NCI-H774 (cell line): Measurements from ENCODE around the gene GNPTAB.
"Not testable (repeated sequence)": the region's sequence is repeated elsewhere in the genome, so short reads cannot be mapped to it uniquely, and the experiment has no call there.

Source experiments
- DNase-seq: peaks from one replicate; lab custom pipeline; 2025; lab: John Stamatoyannopoulos, UW

Gene GNPTAB

DNA sequence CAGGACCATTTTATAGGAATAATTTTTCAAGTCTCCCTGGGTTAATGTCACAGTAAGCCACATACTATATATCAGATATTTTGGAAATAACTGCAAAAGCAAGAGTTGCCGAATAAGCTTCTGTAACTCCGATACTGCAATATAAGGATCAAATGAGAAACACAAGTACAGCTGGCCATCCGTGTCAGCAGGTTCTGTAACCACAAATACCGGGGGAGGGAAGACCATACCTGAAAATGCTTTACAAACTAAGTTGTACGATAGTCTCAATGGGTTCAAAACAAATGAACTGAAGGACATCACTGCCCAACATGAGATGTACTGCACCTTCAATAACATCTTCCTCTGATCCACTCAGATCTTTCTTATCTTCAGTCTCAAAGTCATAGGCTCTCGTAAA is 93.3 kb downstream of the GNPTAB start:
- no peak for DNase-seq

GRCh38 chr12:101734482-101734881 is 96.3 kb downstream of the GNPTAB start:
- not testable (repeated sequence) for DNase-seq

GRCh38 chr12:101733166-101733565 is 97.6 kb downstream of the GNPTAB start:
- DNase-seq: no peak

- no peak for DNase-seq
These were observed 98.4 kb downstream of the GNPTAB start for GRCh38 chr12:101732318-101732717.

DNA sequence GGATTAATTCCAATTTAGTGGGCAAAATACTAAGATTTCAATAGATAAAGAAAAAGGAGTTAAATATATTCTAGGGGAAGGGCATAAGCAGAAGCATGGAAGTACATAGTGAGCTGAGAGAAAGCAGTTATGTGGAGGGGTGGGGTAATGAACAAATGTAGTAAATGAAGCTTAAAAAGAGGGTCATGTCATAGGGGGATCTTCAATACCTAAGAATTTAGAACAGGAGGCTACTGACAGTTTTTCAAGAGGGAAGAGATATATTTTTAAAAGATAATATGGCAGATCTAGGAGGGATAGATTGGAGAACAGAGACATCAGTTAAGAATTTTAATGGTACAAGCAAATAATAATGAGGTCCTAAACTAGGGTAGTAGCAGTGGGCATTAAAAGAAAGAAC is 100.9 kb downstream of the GNPTAB start:
- DNase-seq: no peak

- no peak for DNase-seq
These were observed 103.7 kb downstream of the GNPTAB start for GRCh38 chr12:101727098-101727497.

DNA sequence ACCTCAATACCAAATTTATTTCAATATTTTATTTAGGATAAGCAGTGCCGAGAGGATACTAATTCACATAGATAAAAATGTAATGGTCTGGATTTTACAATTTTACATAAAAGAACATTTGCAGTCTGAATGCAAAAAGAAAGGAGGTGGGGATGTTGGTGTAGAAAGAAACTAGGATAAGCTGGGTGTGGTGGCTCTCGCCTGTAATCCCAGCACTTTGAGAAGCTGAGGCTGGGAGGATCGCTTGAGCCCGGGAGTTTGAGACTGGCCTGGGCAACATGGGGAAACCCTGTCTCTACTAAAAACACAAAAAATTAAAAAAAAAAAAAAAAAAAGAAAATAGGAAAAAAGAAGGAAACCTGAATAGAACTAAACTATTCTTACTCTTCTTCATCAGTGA is 108.4 kb downstream of the GNPTAB start:
- no peak for DNase-seq

DNA sequence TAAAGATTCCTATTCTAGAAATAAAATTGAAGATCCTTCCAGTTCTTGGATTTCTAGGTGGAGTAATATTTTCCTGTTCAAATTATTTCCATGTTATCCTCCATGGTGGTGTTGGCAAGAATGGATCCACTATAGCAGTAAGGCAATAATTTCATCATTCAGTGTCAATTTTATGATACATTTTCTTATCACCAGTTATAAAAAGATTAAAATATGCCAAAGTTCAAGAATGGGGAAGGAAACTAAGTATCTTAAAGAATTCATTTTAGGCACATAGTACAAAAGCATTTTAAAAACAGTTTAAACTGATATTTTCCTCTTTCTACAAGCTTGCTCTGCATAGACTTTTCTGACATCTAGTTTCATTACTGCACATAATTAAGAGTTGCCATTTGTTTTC is 110.6 kb downstream of the GNPTAB start:
- no peak for DNase-seq

GRCh38 chr12:101719566-101719965 is 111.2 kb downstream of the GNPTAB start:
- DNase-seq: no peak

DNA sequence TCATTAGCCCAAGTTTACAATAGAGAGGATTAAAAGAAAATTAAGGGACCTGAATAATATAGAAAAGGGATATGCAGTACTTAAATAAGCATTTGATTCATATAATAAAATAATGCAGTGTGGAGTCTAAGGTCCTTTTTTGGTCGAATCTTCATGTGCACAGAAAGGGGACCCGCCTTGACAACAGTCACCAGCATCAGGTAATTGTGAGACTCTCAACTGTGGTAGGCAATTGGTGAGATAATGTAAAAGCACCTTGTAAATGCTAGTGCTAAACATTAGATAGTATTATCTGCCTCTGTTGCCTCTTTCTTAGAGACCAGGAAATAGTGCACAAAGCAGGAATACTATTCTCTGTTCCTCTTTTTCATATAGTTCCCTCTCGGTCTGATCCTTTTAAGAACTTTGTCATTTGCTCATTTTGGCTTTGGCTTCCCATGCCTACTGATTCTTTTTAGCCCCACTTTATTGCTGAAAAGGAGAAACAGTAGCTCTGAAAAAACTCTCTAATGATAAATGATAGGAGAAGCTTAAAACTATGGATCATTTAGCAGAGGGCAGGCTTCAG is 115.8 kb downstream of the GNPTAB start:
- no peak for DNase-seq

- DNase-seq: no peak
These were observed 116.8 kb downstream of the GNPTAB start for GRCh38 chr12:101713930-101714329.

GRCh38 chr12:101713059-101713682 is 117.6 kb downstream of the GNPTAB start:
- DNase-seq: no peak

GRCh38 chr12:101710288-101710687 is 120.5 kb downstream of the GNPTAB start:
- no peak for DNase-seq

DNA sequence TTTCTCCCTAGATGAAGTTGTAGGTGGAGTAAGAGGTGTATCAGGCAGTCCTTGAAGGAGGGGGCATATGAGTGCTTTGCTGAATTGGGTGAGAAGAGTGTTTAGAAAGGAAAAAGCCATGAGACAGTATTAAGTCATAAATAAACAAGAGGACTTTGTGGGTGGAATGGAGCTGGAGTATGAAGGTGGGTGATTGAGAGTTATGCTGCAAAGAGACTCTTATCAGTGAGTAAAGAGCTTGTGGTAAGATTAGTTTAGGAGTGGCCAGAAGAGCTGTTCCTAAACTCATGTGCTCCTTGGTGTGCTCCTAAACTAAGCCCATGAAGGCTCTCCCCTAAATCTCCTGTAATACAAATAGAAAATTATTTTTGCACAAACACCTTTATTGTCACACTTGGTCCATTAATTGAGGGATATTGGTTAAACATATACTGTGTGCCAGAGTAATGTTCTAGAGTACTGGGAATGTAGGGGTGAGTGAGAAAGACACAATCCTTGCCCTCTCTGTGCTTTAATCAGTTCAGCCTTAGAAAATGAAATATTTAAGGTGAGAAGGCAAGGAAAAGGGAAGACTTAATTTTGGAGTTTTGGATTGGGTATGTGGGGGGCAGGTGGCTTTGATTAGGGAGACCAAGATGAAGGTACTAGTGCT is 123.5 kb downstream of the GNPTAB start:
- DNase-seq: no peak

DNA sequence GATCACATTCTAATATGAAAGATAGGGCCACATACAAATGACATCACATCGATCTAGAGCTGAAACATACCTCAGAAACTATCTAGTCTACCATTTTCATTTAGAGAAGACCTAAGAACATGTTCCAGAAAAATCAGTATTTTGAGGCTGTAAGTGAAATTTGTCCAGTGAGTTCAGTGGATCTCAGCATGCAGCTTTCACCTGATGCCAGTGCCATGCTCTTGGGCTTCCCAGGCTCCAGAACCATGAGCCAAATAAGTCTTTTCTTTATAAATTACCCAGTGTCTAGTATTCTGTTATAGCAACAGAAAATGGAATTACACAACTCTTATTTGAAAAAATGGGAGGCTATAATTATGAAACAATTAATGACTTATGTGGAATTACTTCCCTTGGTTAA is 124.4 kb downstream of the GNPTAB start:
- DNase-seq: no peak

GRCh38 chr12:101703487-101703886 is 127.3 kb downstream of the GNPTAB start:
- no peak for DNase-seq

- no peak for DNase-seq
These were observed 130.4 kb downstream of the GNPTAB start for GRCh38 chr12:101700299-101700820.

GRCh38 chr12:101698800-101699347 is 131.9 kb downstream of the GNPTAB start:
- DNase-seq: no peak

GRCh38 chr12:101697930-101698799 is 132.6 kb downstream of the GNPTAB start:
- peak; percentile 8 for DNase-seq

- peak; percentile 73 for DNase-seq
These were observed 133.4 kb downstream of the GNPTAB start, which contains the start of gene CHPT1 for GRCh38 chr12:101697197-101697929. Gene CHPT1 (plus strand): TSS chr12:101697640. CDS start chr12:101697862, 222 bp downstream.
